Measurements from ENCODE around the gene HIBADH. TPM values are rescaled to one million over a fixed set of nuclear protein-coding genes. Genes with fewer than 3 reads are reported as not detected.

The HIBADH gene
- total and polyA plus RNA-seq, 3 donors from 2014 or later = 49.8 to 77.4 (median 69.9) TPM

- TF ChIP-seq, protein P1, sequence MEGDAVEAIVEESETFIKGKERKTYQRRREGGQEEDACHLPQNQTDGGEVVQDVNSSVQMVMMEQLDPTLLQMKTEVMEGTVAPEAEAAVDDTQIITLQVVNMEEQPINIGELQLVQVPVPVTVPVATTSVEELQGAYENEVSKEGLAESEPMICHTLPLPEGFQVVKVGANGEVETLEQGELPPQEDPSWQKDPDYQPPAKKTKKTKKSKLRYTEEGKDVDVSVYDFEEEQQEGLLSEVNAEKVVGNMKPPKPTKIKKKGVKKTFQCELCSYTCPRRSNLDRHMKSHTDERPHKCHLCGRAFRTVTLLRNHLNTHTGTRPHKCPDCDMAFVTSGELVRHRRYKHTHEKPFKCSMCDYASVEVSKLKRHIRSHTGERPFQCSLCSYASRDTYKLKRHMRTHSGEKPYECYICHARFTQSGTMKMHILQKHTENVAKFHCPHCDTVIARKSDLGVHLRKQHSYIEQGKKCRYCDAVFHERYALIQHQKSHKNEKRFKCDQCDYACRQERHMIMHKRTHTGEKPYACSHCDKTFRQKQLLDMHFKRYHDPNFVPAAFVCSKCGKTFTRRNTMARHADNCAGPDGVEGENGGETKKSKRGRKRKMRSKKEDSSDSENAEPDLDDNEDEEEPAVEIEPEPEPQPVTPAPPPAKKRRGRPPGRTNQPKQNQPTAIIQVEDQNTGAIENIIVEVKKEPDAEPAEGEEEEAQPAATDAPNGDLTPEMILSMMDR (IDR thresholded peaks at IDR 0.05) = no peak
- TF ChIP-seq POLR2A (IDR thresholded peaks at IDR 0.05) = no peak
- H3K27me3 ChIP-seq = no peaks in the 10 kb centered on the region
- no peak overlapping the region for H3K4me3 ChIP-seq
- H3K36me3 ChIP-seq (ENCODE audit: low read depth, missing control alignments) = no peaks in the 10 kb centered on the region
- WGBS, 2 donors = 79 to 96% methylated on average over 2 of the region's 2 CpGs
- intact Hi-C loops (cut with DNase I; ENCODE audit: low total_unique reads) = no loop called here
- no peaks in the 10 kb centered on the region for H3K4me1 ChIP-seq
- no peaks in the 10 kb centered on the region for H3K9me3 ChIP-seq
- no peak for DNase-seq
- no peak overlapping the region for H3K27ac ChIP-seq
Observed at GRCh38 chr7:27605283-27605682, 57.4 kb downstream of the HIBADH start.

DNA sequence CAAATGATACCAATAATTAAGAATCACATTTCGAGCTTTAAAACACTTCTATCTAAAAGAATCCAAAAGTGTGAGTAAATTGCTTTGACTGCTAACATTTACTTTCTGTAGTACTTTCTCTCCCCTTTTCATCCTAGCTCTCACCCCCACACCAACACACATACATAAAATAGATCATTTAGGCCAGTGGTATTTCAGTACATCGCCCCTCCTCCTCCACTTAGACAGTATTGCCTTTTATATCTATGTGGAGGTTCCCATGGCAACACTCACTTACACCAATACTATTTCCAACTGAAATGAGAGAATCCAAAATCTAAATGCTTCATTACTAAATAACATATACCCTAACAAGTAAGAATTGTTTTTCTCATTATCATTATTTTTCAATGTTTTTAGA lies 58.9 kb downstream of the HIBADH start:
- no peak overlapping the region for H3K4me3 ChIP-seq
- 90 to 94% methylated on average over 2 of the region's 2 CpGs for WGBS, 2 donors
- no peaks in the 10 kb centered on the region for H3K27me3 ChIP-seq
- intact Hi-C loops (cut with DNase I; ENCODE audit: low total_unique reads) = no loop called here
- no peaks in the 10 kb centered on the region for H3K4me1 ChIP-seq
- no peaks in the 10 kb centered on the region for H3K9me3 ChIP-seq
- no peak for TF ChIP-seq POLR2A (IDR thresholded peaks at IDR 0.05)
- TF ChIP-seq, protein P1 (IDR thresholded peaks at IDR 0.05) = no peak
- no peak overlapping the region for H3K27ac ChIP-seq
- DNase-seq = no peak
- no peaks in the 10 kb centered on the region for H3K36me3 ChIP-seq (ENCODE audit: low read depth, missing control alignments)

- H3K9me3 ChIP-seq = no peaks in the 10 kb centered on the region
- no peaks in the 10 kb centered on the region for H3K27me3 ChIP-seq
- no peaks in the 10 kb centered on the region for H3K4me1 ChIP-seq
- intact Hi-C loops (cut with DNase I; ENCODE audit: low total_unique reads) = no loop called here
- no peak overlapping the region for H3K4me3 ChIP-seq
- 57 to 59% methylated on average over 4 of the region's 4 CpGs for WGBS, 2 donors
- H3K36me3 ChIP-seq (ENCODE audit: low read depth, missing control alignments) = no peaks in the 10 kb centered on the region
- no peak for TF ChIP-seq POLR2A (IDR thresholded peaks at IDR 0.05)
- TF ChIP-seq, protein P1 (IDR thresholded peaks at IDR 0.05) = no peak
- no peak for DNase-seq
- H3K27ac ChIP-seq = no peak overlapping the region
Observed at GRCh38 chr7:27602766-27603165, 59.9 kb downstream of the HIBADH start.

DNA sequence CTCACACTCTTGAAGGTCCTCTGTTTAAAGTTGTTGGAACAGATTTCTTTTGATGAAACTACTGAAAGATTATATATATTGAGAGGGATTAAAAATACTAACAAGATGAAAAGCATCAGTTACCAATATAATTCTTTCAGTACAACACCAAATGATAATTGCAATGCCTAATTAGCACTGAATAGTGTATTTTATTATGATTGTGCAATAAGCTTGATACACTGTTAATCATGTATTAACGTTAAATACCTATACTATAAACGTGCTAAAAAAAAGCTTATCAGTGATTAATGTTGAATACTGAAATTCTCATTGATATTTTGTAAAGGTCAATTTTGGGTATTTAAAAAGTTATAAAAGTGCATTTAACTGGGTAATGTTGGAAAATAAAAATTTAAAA lies 61.5 kb downstream of the HIBADH start:
- no peak overlapping the region for H3K27ac ChIP-seq
- H3K4me3 ChIP-seq = no peak overlapping the region
- no peak for DNase-seq
- intact Hi-C loops (cut with DNase I; ENCODE audit: low total_unique reads) = no loop called here
- H3K36me3 ChIP-seq (ENCODE audit: low read depth, missing control alignments) = no peaks in the 10 kb centered on the region
- no peaks in the 10 kb centered on the region for H3K4me1 ChIP-seq
- 96% methylated on average over 2 of the region's 2 CpGs for WGBS, 2 donors
- no peak for TF ChIP-seq POLR2A (IDR thresholded peaks at IDR 0.05)
- TF ChIP-seq, protein P1 (IDR thresholded peaks at IDR 0.05) = no peak
- H3K27me3 ChIP-seq = no peaks in the 10 kb centered on the region
- no peaks in the 10 kb centered on the region for H3K9me3 ChIP-seq

GRCh38 chr7:27600247-27600646 lies 62.4 kb downstream of the HIBADH start:
- DNase-seq = no peak
- no peaks in the 10 kb centered on the region for H3K4me1 ChIP-seq
- no peak overlapping the region for H3K4me3 ChIP-seq
- intact Hi-C loops (cut with DNase I; ENCODE audit: low total_unique reads) = no loop called here
- H3K36me3 ChIP-seq (ENCODE audit: low read depth, missing control alignments) = no peaks in the 10 kb centered on the region
- no peak overlapping the region for H3K27ac ChIP-seq
- no peaks in the 10 kb centered on the region for H3K9me3 ChIP-seq
- no peak for TF ChIP-seq POLR2A (IDR thresholded peaks at IDR 0.05)
- TF ChIP-seq, protein P1 (IDR thresholded peaks at IDR 0.05) = no peak
- 95 to 100% methylated on average over 1 of the region's 1 CpG for WGBS, 2 donors
- no peaks in the 10 kb centered on the region for H3K27me3 ChIP-seq

All from testis (tissue), 3 donors.